Esophagus squamous epithelium (tissue), 5 donors: Measurements from ENCODE around the gene SLC1A7. TPM values are rescaled to one million over a fixed set of nuclear protein-coding genes. Genes with fewer than 3 reads are reported as not detected.
A peak's percentile ranks its signal among the peaks of the same experiment; 100 is the strongest.

Experiments used
- DNase-seq: peaks from one replicate; lab custom pipeline; 2025; lab: John Stamatoyannopoulos, UW
- H3K27ac ChIP-seq, 4 donors: fragments of 200-600 bp; sonication (generic); one replicate each; pipeline ENCODE4 v1.5.1; 2016 to 2019; ENCODE audit warnings: mild to moderate bottlenecking in 1 of 4
- H3K27me3 ChIP-seq, 4 donors: fragments of 200-600 bp; sonication (generic); 1 replicate in 3 of 4; 2 replicates in 1 of 4; pipeline versions ENCODE4 v1.5.1 to v1.6.0; 2017 to 2021; ENCODE audit warnings: antibody characterized with exemption in 1 of 4
- H3K36me3 ChIP-seq, 3 donors: fragments of 200-600 bp; sonication (generic); one replicate each; pipeline ENCODE4 v1.5.1; 2016 to 2019
- H3K4me1 ChIP-seq, 3 donors: fragments of 200-600 bp; sonication (generic); one replicate each; pipeline ENCODE4 v1.5.1; 2017 to 2019
- H3K4me3 ChIP-seq, 4 donors: fragments of 200-600 bp; sonication (generic); 1 replicate in 3 of 4; 2 replicates in 1 of 4; pipeline ENCODE4 v1.5.1; 2016 to 2019; ENCODE audit warnings: mild to moderate bottlenecking in 2 of 4, moderate library complexity in 1 of 4
- H3K9me3 ChIP-seq, 3 donors: fragments of 200-600 bp; sonication (generic); one replicate each; pipeline ENCODE4 v1.5.1; 2016 to 2019
- POLR2A ChIP-seq, 4 donors: fragments of 450-650 bp; IDR thresholded peaks; one replicate each; pipeline ENCODE4 v1.6.1; 2017; ENCODE audit warnings: antibody characterized with exemption in 4 of 4, mild to moderate bottlenecking in 4 of 4, moderate library complexity in 3 of 4
- WGBS, 2 donors: methylation state at CpG; one replicate each; pipeline ENCODE4 v1.1.5; 2018; 5-methylcytosine and 5-hydroxymethylcytosine counted together
- intact Hi-C: fragments of 100-400 bp; cut with DNase I; formaldehyde crosslinking; loops from one replicate; pipeline ENCODE4 v1.15.0; 2022
- total RNA-seq, 4 donors: library from RNA; depleted of rRNA; stranded (reverse); fragments of >200 nt; gene quantifications; one replicate each; pipeline ENCODE4 v1.1.0, GENCODE V29; 2016
- TF ChIP-seq, protein P1 (sequence below), 6 experiments: fragments of 450-650 bp in 4 of 6; fragments of 200-600 bp in 2 of 6; sonication (generic) in 2 of 6; IDR thresholded peaks; one replicate each; pipeline ENCODE4 v1.5.1; 2016 to 2019; ENCODE audit warnings: antibody characterized with exemption in 6 of 6, mild to moderate bottlenecking in 4 of 6, moderate library complexity in 4 of 6
- donor health status: DM: yes; HTN: yes; CAD: no.

Gene SLC1A7
- total RNA-seq, 4 donors from 2014 or later = 0.57 TPM; not detected in 3

DNA sequence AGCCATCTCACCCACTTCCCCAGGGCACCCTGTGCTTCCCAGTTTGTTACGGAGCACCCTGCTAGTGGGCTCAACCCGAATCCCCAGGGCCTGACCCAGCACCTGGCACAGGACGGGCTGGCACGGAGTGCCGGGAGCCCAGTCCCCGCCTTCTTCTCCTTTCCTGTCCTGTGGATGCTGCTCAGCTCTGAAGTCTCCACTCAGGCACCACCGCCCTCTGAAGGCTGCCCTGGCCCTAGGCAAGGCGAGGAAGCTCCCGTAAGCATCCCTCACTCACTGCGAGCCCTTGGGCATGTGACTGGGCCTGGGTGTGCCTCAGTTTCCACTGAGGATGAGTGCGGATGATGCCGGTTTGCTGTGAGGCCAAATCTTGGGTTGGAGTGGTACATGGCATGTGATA, 21.8 kb downstream of the SLC1A7 start:
- no peak for DNase-seq
- Histone ChIP-seq H3K9me3 (no peaks in the 10 kb centered on the region), H3K36me3 (no peaks in the 10 kb centered on the region), H3K27me3 (peaks cover 0 to 26% (median 0%) of the 10 kb centered on the region in 4 donors), H3K27ac (peak overlapping the region in 2 of 4 donors; percentile 14 to 75), H3K4me3 (no peak overlapping the region), H3K4me1 (peaks cover 0 to 58% (median 24%) of the 10 kb centered on the region in 3 donors)
- intact Hi-C loops = no loop called here
- WGBS, 2 donors = 57% methylated on average over 4 of the region's 12 CpGs; no CpG with 5 or more reads in 1 of the 2 donors
- TF ChIP-seq POLR2A (IDR thresholded peaks at IDR 0.05) = no peak
- TF ChIP-seq, protein P1, sequence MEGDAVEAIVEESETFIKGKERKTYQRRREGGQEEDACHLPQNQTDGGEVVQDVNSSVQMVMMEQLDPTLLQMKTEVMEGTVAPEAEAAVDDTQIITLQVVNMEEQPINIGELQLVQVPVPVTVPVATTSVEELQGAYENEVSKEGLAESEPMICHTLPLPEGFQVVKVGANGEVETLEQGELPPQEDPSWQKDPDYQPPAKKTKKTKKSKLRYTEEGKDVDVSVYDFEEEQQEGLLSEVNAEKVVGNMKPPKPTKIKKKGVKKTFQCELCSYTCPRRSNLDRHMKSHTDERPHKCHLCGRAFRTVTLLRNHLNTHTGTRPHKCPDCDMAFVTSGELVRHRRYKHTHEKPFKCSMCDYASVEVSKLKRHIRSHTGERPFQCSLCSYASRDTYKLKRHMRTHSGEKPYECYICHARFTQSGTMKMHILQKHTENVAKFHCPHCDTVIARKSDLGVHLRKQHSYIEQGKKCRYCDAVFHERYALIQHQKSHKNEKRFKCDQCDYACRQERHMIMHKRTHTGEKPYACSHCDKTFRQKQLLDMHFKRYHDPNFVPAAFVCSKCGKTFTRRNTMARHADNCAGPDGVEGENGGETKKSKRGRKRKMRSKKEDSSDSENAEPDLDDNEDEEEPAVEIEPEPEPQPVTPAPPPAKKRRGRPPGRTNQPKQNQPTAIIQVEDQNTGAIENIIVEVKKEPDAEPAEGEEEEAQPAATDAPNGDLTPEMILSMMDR (IDR thresholded peaks at IDR 0.05) = no peak

DNA sequence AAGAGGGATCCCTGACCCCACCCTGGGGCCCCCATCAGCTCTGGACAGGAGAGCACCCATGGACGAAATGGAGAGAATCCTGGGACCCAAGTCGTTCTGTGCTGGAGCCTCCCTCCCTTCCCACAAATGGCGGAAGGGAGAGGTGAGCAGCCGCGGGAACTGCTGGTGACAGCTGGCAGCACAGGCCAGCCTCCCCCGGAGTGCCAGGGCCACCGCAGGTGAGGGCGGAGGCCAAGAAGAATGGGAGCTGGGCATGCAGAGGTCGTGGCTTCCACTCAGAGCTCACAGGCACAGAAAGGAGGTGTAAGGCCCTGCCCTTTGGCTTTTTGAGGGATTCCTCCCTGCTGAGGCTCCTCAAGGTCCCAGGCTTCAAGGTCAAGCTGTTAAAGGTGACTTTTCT, 24.6 kb downstream of the SLC1A7 start:
- peaks cover 0 to 41% (median 13%) of the 10 kb centered on the region in 3 donors for H3K4me1 ChIP-seq

DNA sequence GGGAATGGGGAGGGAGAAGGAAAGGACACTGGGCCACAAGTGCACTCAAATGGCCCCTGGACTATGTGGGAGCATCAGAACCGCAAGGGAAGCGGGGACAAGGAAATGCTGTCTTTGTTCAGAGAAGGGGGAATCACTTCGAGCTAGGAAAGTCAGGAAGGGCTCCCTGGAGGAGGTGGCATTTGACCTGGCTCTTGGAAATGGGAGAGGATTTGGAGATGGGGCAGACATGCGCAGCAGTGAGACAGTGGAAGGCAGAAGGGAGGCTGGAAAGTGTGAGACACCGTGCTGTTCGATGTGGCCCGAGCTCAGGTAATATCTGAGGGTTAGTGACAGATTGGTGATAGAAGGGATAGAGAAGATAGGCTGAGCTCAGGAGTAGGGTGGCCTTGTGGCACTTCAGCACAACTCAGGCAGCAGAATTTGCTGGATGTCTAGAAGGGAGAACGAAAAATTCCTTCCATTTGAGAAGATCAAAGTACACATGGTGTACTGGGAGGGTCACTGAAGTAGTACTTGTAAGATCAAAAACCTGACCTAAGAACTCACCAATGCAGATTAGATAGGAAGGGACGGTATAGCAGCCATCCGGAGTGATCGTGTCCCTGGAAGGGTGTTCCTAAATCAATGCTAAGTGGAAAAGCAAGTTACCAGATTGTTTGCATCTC, 25.4 kb downstream of the SLC1A7 start:
- no peaks in the 10 kb centered on the region for H3K9me3 ChIP-seq
- H3K36me3 ChIP-seq = no peaks in the 10 kb centered on the region
- WGBS, 2 donors = 79 to 89% methylated on average over 11 of the region's 11 CpGs
- peaks cover 0 to 33% (median 6%) of the 10 kb centered on the region in 3 donors for H3K4me1 ChIP-seq
- peaks cover 0 to 26% (median 0%) of the 10 kb centered on the region in 4 donors for H3K27me3 ChIP-seq
- TF ChIP-seq, protein P1 (IDR thresholded peaks at IDR 0.05) = no peak
- TF ChIP-seq POLR2A (IDR thresholded peaks at IDR 0.05) = no peak
- no peak overlapping the region for H3K27ac ChIP-seq
- intact Hi-C loops = no loop called here
- no peak overlapping the region for H3K4me3 ChIP-seq
- DNase-seq = no peak

More for the DNA sequence above, 24.6 kb downstream of the SLC1A7 start:
- no peaks in the 10 kb centered on the region for H3K36me3 ChIP-seq
- WGBS, 2 donors = 73 to 88% methylated on average over 2 of the region's 9 CpGs
- peaks cover 0 to 26% (median 0%) of the 10 kb centered on the region in 4 donors for H3K27me3 ChIP-seq
- H3K4me3 ChIP-seq = no peak overlapping the region
- no peaks in the 10 kb centered on the region for H3K9me3 ChIP-seq
- H3K27ac ChIP-seq = no peak overlapping the region
- DNase-seq = no peak
- TF ChIP-seq, protein P1 (IDR thresholded peaks at IDR 0.05) = no peak
- TF ChIP-seq POLR2A (IDR thresholded peaks at IDR 0.05) = no peak
- intact Hi-C loops = no loop called here

GRCh38 chr1:53116307-53116810, 26.1 kb downstream of the SLC1A7 start:
- Histone ChIP-seq H3K4me1 (peaks cover 0 to 28% (median 0%) of the 10 kb centered on the region in 3 donors), H3K27ac (no peak overlapping the region), H3K4me3 (no peak overlapping the region), H3K36me3 (no peaks in the 10 kb centered on the region), H3K9me3 (no peaks in the 10 kb centered on the region), H3K27me3 (peaks cover 0 to 21% (median 0%) of the 10 kb centered on the region in 4 donors)
- intact Hi-C loops = no loop called here
- TF ChIP-seq POLR2A (IDR thresholded peaks at IDR 0.05) = no peak
- TF ChIP-seq, protein P1 (IDR thresholded peaks at IDR 0.05) = no peak
- WGBS, 2 donors = 77 to 80% methylated on average over 1 to 6 of the region's 9 CpGs
- no peak for DNase-seq
